ENCODE data around the gene RAD51B. TPM values are rescaled to one million over a fixed set of nuclear protein-coding genes. Genes with fewer than 3 reads are reported as not detected.

The RAD51B gene
- total and polyA plus RNA-seq, 8 donors = 10.8 to 18.3 (median 14.1) TPM

DNA sequence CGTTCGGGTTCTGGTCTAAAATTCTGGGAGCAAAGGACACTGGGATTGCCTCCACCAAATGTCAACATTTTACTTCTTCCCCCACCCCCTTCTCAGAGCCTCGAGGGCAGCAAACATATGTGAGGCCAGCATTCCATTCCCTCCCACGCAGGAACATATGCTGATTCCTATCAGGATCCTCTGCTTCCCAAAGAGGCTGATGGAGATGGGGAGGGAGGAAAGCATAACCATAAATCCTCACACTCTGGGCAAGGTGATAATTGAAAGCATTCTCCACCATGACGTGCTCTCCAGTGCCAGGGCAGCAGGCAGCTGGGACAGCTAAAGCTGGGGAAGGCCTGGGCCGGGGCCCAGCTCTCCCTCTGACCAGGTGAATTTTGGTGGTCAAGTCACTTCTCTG, 578.2 kb downstream of the RAD51B start:
- H3K4me1 ChIP-seq = peaks cover 40 to 79% of the 10 kb centered on the region in 2 donors
- no peaks in the 10 kb centered on the region for H3K9me3 ChIP-seq
- H3K4me3 ChIP-seq = no peak overlapping the region
- DNase-seq = no peak
- TF ChIP-seq, protein P1, sequence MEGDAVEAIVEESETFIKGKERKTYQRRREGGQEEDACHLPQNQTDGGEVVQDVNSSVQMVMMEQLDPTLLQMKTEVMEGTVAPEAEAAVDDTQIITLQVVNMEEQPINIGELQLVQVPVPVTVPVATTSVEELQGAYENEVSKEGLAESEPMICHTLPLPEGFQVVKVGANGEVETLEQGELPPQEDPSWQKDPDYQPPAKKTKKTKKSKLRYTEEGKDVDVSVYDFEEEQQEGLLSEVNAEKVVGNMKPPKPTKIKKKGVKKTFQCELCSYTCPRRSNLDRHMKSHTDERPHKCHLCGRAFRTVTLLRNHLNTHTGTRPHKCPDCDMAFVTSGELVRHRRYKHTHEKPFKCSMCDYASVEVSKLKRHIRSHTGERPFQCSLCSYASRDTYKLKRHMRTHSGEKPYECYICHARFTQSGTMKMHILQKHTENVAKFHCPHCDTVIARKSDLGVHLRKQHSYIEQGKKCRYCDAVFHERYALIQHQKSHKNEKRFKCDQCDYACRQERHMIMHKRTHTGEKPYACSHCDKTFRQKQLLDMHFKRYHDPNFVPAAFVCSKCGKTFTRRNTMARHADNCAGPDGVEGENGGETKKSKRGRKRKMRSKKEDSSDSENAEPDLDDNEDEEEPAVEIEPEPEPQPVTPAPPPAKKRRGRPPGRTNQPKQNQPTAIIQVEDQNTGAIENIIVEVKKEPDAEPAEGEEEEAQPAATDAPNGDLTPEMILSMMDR (IDR thresholded peaks at IDR 0.05) = no peak
- ATAC-seq = peak; percentile 14
- no peaks in the 10 kb centered on the region for H3K36me3 ChIP-seq
- no peaks in the 10 kb centered on the region for H3K27me3 ChIP-seq
- peak overlapping the region; percentile 76 to 88 for H3K27ac ChIP-seq
- intact Hi-C loops (cut with DNase I) = loop anchor here in 1 of 2 donors (10.0 kb wide), 2 partner anchors 397 to 463 kb away; partner anchors contain the start of gene ZFP36L1

DNA sequence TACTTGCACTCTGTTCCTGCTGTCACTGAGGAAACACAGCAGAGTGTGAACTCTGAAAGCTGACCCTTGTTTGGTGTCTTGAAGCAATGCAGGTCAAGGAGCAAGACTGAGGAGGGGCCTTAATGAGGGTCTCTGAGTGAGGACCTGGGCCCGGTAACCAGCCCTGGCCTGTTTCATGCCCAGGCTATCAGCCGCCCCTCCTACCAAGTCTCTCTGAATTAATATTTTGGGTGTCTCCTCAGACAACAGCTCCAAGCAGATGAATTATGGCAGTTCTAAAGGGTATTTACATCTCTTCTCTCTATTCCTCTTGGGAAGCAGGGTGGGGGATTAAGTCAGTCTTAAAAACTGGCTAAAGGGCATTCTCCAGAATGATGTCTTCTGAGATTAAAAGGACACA, 578.8 kb downstream of the RAD51B start:
- TF ChIP-seq, protein P1 (IDR thresholded peaks at IDR 0.05) = no peak
- H3K4me1 ChIP-seq = peaks cover 40 to 77% of the 10 kb centered on the region in 2 donors
- ATAC-seq = no peak
- no peak overlapping the region for H3K4me3 ChIP-seq
- intact Hi-C loops (cut with DNase I) = loop anchor here in 1 of 2 donors (10.0 kb wide), 2 partner anchors 396 to 464 kb away; partner anchors contain the start of gene ZFP36L1
- peak overlapping the region; percentile 76 to 88 for H3K27ac ChIP-seq
- no peaks in the 10 kb centered on the region for H3K36me3 ChIP-seq
- H3K27me3 ChIP-seq = no peaks in the 10 kb centered on the region
- DNase-seq = no peak
- no peaks in the 10 kb centered on the region for H3K9me3 ChIP-seq

DNA sequence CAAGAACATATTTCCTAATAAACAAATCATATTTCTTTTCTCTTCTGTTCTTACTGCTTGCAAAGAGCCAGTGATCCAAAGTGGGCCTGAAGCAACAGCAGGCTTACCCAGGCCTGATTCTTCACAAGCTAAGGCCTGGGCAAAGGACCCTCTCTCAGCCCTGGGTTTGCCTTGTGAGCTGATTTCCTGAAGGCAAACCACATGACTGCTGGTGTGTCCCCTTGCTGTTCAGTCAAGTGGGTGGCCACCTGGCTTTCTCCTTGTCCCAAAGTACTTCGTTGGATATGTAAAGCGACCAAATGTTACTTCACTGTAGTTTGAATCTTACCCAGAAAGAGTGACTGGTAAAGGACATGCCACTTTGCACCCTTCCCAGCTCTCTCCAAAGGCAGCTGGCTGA, 580.4 kb downstream of the RAD51B start:
- Histone ChIP-seq H3K27me3 (no peaks in the 10 kb centered on the region), H3K9me3 (no peaks in the 10 kb centered on the region), H3K4me3 (no peak overlapping the region), H3K36me3 (no peaks in the 10 kb centered on the region), H3K27ac (peak overlapping the region; percentile 13 to 34), H3K4me1 (peaks cover 43 to 79% of the 10 kb centered on the region in 2 donors)
- intact Hi-C loops (cut with DNase I) = loop anchor here in 1 of 2 donors (10.0 kb wide), 2 partner anchors 395 to 465 kb away; partner anchors contain the start of gene ZFP36L1
- TF ChIP-seq, protein P1 (IDR thresholded peaks at IDR 0.05) = no peak
- DNase-seq (no peak), ATAC-seq (no peak)

DNA sequence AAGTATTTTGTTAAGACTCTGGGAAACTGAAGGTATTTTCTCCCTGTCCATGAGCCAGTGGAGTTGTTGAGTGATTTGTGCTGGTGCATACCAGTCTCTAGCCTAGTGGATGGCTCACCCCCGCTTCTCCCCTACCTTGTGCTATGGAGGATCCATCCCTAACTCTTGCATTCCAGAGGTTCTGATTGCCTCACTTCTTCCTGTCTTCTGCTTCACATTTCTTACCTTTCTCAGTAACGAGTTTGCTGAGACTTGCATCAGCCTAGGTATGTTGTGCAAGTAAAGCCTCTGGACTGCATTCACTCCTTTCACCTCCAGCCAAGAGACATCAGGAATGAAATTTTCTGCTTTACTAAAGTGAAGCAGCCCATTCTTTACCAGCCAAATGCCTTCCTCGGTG, 581.7 kb downstream of the RAD51B start:
- H3K27ac ChIP-seq = no peak overlapping the region
- TF ChIP-seq, protein P1 (IDR thresholded peaks at IDR 0.05) = no peak
- H3K36me3 ChIP-seq = no peaks in the 10 kb centered on the region
- H3K27me3 ChIP-seq = no peaks in the 10 kb centered on the region
- intact Hi-C loops (cut with DNase I) = no loop called here
- peaks cover 37 to 65% of the 10 kb centered on the region in 2 donors for H3K4me1 ChIP-seq
- no peak for ATAC-seq
- no peak overlapping the region for H3K4me3 ChIP-seq
- no peak for DNase-seq
- no peaks in the 10 kb centered on the region for H3K9me3 ChIP-seq

DNA sequence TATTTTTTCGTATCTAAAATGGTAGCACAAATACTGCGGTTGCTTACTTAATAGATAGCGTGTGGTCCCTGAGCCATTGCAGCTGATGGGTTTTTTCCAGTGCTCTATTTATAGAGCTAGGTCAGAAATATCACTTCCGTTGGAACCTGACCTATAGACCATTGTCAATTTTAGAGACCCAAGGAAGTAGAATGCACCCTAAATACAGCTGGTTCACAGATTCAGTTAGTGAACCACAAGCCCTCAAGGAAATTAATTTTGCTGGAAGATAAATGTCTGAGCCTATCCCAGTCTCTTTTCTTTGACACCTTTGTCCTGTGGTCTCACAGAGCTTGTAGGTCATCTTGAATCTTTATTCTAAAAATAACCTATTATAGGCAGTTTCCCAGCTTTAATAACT, 582.3 kb downstream of the RAD51B start:
- ATAC-seq = no peak
- no peak overlapping the region for H3K27ac ChIP-seq

More for the DNA sequence above, 582.3 kb downstream of the RAD51B start:
- intact Hi-C loops (cut with DNase I) = no loop called here
- no peak for DNase-seq
- H3K36me3 ChIP-seq = no peaks in the 10 kb centered on the region
- H3K4me3 ChIP-seq = no peak overlapping the region
- no peaks in the 10 kb centered on the region for H3K27me3 ChIP-seq
- peaks cover 37 to 60% of the 10 kb centered on the region in 2 donors for H3K4me1 ChIP-seq
- TF ChIP-seq, protein P1 (IDR thresholded peaks at IDR 0.05) = no peak
- no peaks in the 10 kb centered on the region for H3K9me3 ChIP-seq

Measured in left lung (tissue), 10 donors.